ENCODE data around the gene CDK16.

DNA sequence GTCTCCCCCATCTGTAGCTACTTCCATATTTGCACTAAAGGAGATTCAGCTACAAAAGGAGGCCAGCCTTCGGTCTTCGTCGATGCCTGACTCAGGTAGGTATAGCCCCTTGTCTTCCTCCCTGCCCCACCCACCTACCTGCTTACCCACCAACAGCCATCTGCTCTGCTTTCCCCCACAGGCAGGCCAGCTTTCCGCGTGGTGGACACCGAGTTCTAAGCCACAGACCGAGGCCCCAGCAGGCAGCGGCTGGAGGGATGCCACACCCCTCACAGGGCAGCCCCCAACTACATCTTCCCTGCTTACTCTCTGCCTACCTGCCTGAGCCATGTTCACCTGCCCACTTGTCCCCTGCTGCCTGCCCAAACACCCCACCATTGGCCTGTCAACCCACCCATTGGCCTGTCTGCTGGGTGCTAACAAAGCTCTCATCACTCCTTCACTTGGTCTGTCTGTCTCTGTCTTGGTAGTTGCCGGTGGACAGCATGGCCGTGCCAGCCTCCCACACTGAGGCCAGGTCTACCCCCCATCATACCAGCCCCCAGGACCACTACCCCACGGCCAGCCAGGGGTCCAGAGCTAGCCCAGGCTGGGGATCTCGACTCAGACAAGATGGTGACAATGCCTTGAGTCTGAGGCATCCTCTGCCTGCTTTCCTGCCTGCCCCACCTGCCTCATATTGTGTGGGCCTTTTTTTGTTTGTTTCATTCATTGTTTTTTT is 10.2 kb downstream of the CDK16 start:
- TF ChIP-seq SP1 (IDR thresholded peaks at IDR 0.05) = no peak
- TF ChIP-seq BHLHE40 (IDR thresholded peaks at IDR 0.05; ENCODE audit: borderline replicate concordance) = no peak
- no peak for TF ChIP-seq HDGF (IDR thresholded peaks at IDR 0.05; ENCODE audit: borderline replicate concordance)
- TF ChIP-seq FOXM1 (IDR thresholded peaks at IDR 0.05; ENCODE audit: borderline replicate concordance) = no peak
- TF ChIP-seq ELF4 (IDR thresholded peaks at IDR 0.05) = no peak
- no peak for TF ChIP-seq TARDBP (IDR thresholded peaks at IDR 0.05)
- no peak for TF ChIP-seq CTBP1 (IDR thresholded peaks at IDR 0.05; ENCODE audit: borderline replicate concordance)
- TF ChIP-seq FOXA1 (IDR thresholded peaks at IDR 0.05) = no peak
- no peak for TF ChIP-seq NFRKB (IDR thresholded peaks at IDR 0.05)

Measured in HEK293T (cell line).